PFSK-1 (cell line): ENCODE data around the gene RAB6A.

Experiments
- FOXP2 ChIP-seq: optimal IDR thresholded peaks from 2 replicates; pipeline ENCODE3; 2011; ENCODE audit warnings: borderline replicate concordance, control low read depth, inconsistent platforms; ENCODE audit not compliant: insufficient read depth; ENCODE audit errors: extremely low read length, extremely low read depth
- POLR2AphosphoS5 ChIP-seq: IDR thresholded peaks from 2 replicates; pipeline ENCODE4 v1.6.1; 2012; ENCODE audit warnings: low read depth, mild to moderate bottlenecking, control low read depth, low read length, moderate library complexity
- REST ChIP-seq, 2 experiments: IDR thresholded peaks; 2 replicates each; pipeline versions ENCODE4 v1.6.1 to v1.8.0; 2011 to 2012; ENCODE audit warnings: low read depth in 2 of 2, low read length in 2 of 2, control low read depth in 1 of 2, inconsistent platforms in 1 of 2, mild to moderate bottlenecking in 1 of 2, moderate library complexity in 1 of 2; ENCODE audit not compliant: insufficient read depth in 1 of 2
- TAF1 ChIP-seq: IDR thresholded peaks from 2 replicates; pipeline ENCODE4 v1.6.1; 2012; ENCODE audit warnings: low read length, control low read depth, borderline replicate concordance; ENCODE audit not compliant: insufficient read depth

- TF ChIP-seq POLR2AphosphoS5 (no peak), TAF1 (no peak), REST (IDR thresholded peaks at IDR 0.05; ENCODE audit: insufficient read depth in 1 of 2, low read depth in 2 of 2, low read length in 2 of 2) (no peak), FOXP2 (no peak)
Measured at GRCh38 chr11:73680687-73681086, 80.2 kb downstream of the RAB6A start.
